SK-N-SH treated with all-trans-retinoic acid at 6 μM for 48 hours (cell line): ENCODE data around the gene TOB2.

Experiments
- ARNTL ChIP-seq: fragments of 450-650 bp; formaldehyde crosslinking; IDR thresholded peaks from 2 replicates; pipeline ENCODE4 v1.5.0; 2020; ENCODE audit warnings: low read depth, mild to moderate bottlenecking, moderate library complexity, borderline replicate concordance
- BACH2 ChIP-seq: fragments of 250-450 bp; sonication (Bioruptor Pico); IDR thresholded peaks from 2 replicates; pipeline ENCODE4 v1.9.0; 2021; ENCODE audit warnings: mild to moderate bottlenecking, borderline replicate concordance
- CREB5 ChIP-seq: fragments of 250-450 bp; sonication (Bioruptor Pico); IDR thresholded peaks from 2 replicates; pipeline ENCODE4 v1.5.1; 2020; ENCODE audit warnings: low read depth, mild to moderate bottlenecking, moderate library complexity
- CSDC2 ChIP-seq: fragments of 250-450 bp; sonication (Bioruptor Pico); IDR thresholded peaks from 2 replicates; pipeline ENCODE4 v1.5.0; 2020; ENCODE audit warnings: mild to moderate bottlenecking, moderate library complexity
- PATZ1 ChIP-seq: fragments of 250-450 bp; sonication (Bioruptor Pico); IDR thresholded peaks from 2 replicates; pipeline ENCODE4 v1.8.0; 2020; ENCODE audit warnings: mild to moderate bottlenecking, moderate library complexity, borderline replicate concordance
- RARB ChIP-seq: fragments of 250-450 bp; sonication (Bioruptor Pico); IDR thresholded peaks from 2 replicates; pipeline ENCODE4 v1.8.0; 2021; ENCODE audit warnings: mild to moderate bottlenecking, moderate library complexity
- TCF4 ChIP-seq: fragments of 250-450 bp; sonication (Bioruptor Pico); IDR thresholded peaks from 2 replicates; pipeline ENCODE4 v1.8.0; 2021; ENCODE audit warnings: mild to moderate bottlenecking, moderate library complexity, borderline replicate concordance
- TSHZ2 ChIP-seq: fragments of 250-450 bp; sonication (Bioruptor Pico); IDR thresholded peaks from 2 replicates; pipeline ENCODE4 v1.5.0; 2020; ENCODE audit warnings: mild to moderate bottlenecking, moderate library complexity
- ZC3H10 ChIP-seq: fragments of 250-450 bp; sonication (Bioruptor Pico); IDR thresholded peaks from 2 replicates; pipeline ENCODE4 v1.5.1; 2021; ENCODE audit warnings: mild to moderate bottlenecking, moderate library complexity
- ZFP3 ChIP-seq: fragments of 250-450 bp; sonication (Bioruptor Pico); IDR thresholded peaks from 2 replicates; pipeline ENCODE4 v1.5.0; 2020; ENCODE audit warnings: mild to moderate bottlenecking, moderate library complexity
- ZFP30 ChIP-seq: fragments of 450-650 bp; formaldehyde crosslinking; IDR thresholded peaks from 2 replicates; pipeline ENCODE4 v1.5.0; 2022; ENCODE audit warnings: mild to moderate bottlenecking, moderate library complexity
- ZNF8 ChIP-seq: fragments of 450-650 bp; formaldehyde crosslinking; IDR thresholded peaks from 2 replicates; pipeline ENCODE4 v1.5.0; 2020; ENCODE audit warnings: mild to moderate bottlenecking, moderate library complexity

GRCh38 chr22:41405588-41405987 is 41.0 kb downstream of the TOB2 start:
- TF ChIP-seq ZFP3 (CRISPR knock-in tag) (no peak), ZFP30 (CRISPR knock-in tag) (no peak), CSDC2 (CRISPR knock-in tag) (no peak), TSHZ2 (CRISPR knock-in tag) (no peak), CREB5 (CRISPR knock-in tag) (no peak), TCF4 (CRISPR knock-in tag) (no peak), PATZ1 (no peak), BACH2 (CRISPR knock-in tag) (no peak), ARNTL (no peak), ZC3H10 (CRISPR knock-in tag) (no peak), RARB (no peak), ZNF8 (CRISPR knock-in tag) (no peak)
